ENCODE measurements around the gene GPR180. TPM values are rescaled to one million over a fixed set of nuclear protein-coding genes. Genes with fewer than 3 reads are reported as not detected.

Gene GPR180
- total and polyA plus RNA-seq, 2 experiments from 2014 or later = 3.7 to 9.5 TPM

DNA sequence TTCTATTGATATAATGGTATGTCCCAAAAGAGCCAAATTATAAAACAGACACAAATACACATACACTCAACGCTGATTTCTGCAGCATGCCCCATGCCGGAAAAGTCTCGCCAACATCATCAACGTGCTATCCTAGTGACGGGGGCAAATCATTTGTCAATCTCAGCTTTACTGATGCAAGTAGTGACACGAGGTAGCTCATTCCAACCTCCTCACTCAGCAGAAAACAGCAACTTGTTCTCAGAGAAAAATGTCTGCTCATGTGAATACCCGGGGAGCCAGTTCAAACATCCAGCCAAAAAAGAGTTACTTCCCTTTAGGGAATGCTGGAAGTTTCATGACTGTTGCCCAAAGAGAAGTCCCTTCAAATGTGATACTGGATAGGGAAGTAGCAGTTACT lies 64.4 kb downstream of the GPR180 start:
- no peak for ATAC-seq
- no peak overlapping the region for H3K4me3 ChIP-seq
- H3K4me3 Mint-ChIP-seq = no peak overlapping the region

More for the DNA sequence above, 64.4 kb downstream of the GPR180 start:
- Histone ChIP-seq H3F3A (replicated peaks; ENCODE audit: low read depth) (no peaks in the 10 kb centered on the region), H3K27me3 (ENCODE audit: insufficient read depth) (no peaks in the 10 kb centered on the region), H3K4me2 (no peak overlapping the region), H3K36me3 (ENCODE audit: insufficient read depth) (no peaks in the 10 kb centered on the region), H3K9me2 (ENCODE audit: insufficient read depth) (no peaks in the 10 kb centered on the region), H4K20me1 (replicated peaks; ENCODE audit: insufficient read depth) (no peaks in the 10 kb centered on the region), H3K79me2 (replicated peaks; ENCODE audit: insufficient read depth) (no peaks in the 10 kb centered on the region), H3K27ac (ENCODE audit: low read depth) (no peak overlapping the region), H2AFZ (no peak overlapping the region), H3K4me1 (ENCODE audit: insufficient read depth) (peaks cover 13% of the 10 kb centered on the region)
- TF ChIP-seq ZNF331 (CRISPR knock-in tag; IDR thresholded peaks at IDR 0.05; ENCODE audit: low read depth) (no peak), EZH2 (IDR thresholded peaks at IDR 0.05; ENCODE audit: low read depth, unreplicated experiment) (no peak), POLR2AphosphoS5 (IDR thresholded peaks at IDR 0.05; ENCODE audit: low read depth) (no peak), ZNF114 (CRISPR knock-in tag; IDR thresholded peaks at IDR 0.05) (no peak), NANOG (IDR thresholded peaks at IDR 0.05; ENCODE audit: borderline replicate concordance) (no peak), JUNB (IDR thresholded peaks at IDR 0.05; ENCODE audit: unreplicated experiment) (no peak), EZH2phosphoT487 (IDR thresholded peaks at IDR 0.05; ENCODE audit: unreplicated experiment) (no peak), CREB1 (CRISPR knock-in tag; IDR thresholded peaks at IDR 0.05; ENCODE audit: low read depth) (no peak), STAT1 (IDR thresholded peaks at IDR 0.05; ENCODE audit: unreplicated experiment) (no peak)
- TF ChIP-seq, protein P1, sequence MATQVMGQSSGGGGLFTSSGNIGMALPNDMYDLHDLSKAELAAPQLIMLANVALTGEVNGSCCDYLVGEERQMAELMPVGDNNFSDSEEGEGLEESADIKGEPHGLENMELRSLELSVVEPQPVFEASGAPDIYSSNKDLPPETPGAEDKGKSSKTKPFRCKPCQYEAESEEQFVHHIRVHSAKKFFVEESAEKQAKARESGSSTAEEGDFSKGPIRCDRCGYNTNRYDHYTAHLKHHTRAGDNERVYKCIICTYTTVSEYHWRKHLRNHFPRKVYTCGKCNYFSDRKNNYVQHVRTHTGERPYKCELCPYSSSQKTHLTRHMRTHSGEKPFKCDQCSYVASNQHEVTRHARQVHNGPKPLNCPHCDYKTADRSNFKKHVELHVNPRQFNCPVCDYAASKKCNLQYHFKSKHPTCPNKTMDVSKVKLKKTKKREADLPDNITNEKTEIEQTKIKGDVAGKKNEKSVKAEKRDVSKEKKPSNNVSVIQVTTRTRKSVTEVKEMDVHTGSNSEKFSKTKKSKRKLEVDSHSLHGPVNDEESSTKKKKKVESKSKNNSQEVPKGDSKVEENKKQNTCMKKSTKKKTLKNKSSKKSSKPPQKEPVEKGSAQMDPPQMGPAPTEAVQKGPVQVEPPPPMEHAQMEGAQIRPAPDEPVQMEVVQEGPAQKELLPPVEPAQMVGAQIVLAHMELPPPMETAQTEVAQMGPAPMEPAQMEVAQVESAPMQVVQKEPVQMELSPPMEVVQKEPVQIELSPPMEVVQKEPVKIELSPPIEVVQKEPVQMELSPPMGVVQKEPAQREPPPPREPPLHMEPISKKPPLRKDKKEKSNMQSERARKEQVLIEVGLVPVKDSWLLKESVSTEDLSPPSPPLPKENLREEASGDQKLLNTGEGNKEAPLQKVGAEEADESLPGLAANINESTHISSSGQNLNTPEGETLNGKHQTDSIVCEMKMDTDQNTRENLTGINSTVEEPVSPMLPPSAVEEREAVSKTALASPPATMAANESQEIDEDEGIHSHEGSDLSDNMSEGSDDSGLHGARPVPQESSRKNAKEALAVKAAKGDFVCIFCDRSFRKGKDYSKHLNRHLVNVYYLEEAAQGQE (IDR thresholded peaks at IDR 0.05; ENCODE audit: unreplicated experiment) = no peak
- TF ChIP-seq, protein P2, sequence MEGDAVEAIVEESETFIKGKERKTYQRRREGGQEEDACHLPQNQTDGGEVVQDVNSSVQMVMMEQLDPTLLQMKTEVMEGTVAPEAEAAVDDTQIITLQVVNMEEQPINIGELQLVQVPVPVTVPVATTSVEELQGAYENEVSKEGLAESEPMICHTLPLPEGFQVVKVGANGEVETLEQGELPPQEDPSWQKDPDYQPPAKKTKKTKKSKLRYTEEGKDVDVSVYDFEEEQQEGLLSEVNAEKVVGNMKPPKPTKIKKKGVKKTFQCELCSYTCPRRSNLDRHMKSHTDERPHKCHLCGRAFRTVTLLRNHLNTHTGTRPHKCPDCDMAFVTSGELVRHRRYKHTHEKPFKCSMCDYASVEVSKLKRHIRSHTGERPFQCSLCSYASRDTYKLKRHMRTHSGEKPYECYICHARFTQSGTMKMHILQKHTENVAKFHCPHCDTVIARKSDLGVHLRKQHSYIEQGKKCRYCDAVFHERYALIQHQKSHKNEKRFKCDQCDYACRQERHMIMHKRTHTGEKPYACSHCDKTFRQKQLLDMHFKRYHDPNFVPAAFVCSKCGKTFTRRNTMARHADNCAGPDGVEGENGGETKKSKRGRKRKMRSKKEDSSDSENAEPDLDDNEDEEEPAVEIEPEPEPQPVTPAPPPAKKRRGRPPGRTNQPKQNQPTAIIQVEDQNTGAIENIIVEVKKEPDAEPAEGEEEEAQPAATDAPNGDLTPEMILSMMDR (conservative IDR thresholded peaks at IDR 0.05; ENCODE audit: low read depth in 2 of 2) = no peak
- TF ChIP-seq, protein P3, sequence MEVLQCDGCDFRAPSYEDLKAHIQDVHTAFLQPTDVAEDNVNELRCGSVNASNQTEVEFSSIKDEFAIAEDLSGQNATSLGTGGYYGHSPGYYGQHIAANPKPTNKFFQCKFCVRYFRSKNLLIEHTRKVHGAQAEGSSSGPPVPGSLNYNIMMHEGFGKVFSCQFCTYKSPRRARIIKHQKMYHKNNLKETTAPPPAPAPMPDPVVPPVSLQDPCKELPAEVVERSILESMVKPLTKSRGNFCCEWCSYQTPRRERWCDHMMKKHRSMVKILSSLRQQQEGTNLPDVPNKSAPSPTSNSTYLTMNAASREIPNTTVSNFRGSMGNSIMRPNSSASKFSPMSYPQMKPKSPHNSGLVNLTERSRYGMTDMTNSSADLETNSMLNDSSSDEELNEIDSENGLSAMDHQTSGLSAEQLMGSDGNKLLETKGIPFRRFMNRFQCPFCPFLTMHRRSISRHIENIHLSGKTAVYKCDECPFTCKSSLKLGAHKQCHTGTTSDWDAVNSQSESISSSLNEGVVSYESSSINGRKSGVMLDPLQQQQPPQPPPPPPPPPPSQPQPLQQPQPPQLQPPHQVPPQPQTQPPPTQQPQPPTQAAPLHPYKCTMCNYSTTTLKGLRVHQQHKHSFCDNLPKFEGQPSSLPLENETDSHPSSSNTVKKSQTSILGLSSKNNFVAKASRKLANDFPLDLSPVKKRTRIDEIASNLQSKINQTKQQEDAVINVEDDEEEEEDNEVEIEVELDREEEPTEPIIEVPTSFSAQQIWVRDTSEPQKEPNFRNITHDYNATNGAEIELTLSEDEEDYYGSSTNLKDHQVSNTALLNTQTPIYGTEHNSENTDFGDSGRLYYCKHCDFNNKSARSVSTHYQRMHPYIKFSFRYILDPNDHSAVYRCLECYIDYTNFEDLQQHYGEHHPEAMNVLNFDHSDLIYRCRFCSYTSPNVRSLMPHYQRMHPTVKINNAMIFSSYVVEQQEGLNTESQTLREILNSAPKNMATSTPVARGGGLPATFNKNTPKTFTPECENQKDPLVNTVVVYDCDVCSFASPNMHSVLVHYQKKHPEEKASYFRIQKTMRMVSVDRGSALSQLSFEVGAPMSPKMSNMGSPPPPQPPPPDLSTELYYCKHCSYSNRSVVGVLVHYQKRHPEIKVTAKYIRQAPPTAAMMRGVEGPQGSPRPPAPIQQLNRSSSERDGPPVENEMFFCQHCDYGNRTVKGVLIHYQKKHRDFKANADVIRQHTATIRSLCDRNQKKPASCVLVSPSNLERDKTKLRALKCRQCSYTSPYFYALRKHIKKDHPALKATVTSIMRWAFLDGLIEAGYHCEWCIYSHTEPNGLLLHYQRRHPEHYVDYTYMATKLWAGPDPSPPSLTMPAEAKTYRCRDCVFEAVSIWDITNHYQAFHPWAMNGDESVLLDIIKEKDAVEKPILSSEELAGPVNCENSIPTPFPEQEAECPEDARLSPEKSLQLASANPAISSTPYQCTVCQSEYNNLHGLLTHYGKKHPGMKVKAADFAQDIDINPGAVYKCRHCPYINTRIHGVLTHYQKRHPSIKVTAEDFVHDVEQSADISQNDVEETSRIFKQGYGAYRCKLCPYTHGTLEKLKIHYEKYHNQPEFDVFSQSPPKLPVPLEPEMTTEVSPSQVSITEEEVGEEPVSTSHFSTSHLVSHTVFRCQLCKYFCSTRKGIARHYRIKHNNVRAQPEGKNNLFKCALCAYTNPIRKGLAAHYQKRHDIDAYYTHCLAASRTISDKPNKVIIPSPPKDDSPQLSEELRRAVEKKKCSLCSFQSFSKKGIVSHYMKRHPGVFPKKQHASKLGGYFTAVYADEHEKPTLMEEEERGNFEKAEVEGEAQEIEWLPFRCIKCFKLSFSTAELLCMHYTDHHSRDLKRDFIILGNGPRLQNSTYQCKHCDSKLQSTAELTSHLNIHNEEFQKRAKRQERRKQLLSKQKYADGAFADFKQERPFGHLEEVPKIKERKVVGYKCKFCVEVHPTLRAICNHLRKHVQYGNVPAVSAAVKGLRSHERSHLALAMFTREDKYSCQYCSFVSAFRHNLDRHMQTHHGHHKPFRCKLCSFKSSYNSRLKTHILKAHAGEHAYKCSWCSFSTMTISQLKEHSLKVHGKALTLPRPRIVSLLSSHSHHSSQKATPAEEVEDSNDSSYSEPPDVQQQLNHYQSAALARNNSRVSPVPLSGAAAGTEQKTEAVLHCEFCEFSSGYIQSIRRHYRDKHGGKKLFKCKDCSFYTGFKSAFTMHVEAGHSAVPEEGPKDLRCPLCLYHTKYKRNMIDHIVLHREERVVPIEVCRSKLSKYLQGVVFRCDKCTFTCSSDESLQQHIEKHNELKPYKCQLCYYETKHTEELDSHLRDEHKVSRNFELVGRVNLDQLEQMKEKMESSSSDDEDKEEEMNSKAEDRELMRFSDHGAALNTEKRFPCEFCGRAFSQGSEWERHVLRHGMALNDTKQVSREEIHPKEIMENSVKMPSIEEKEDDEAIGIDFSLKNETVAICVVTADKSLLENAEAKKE (CRISPR knock-in tag; IDR thresholded peaks at IDR 0.05) = no peak
- TF ChIP-seq, protein P4, sequence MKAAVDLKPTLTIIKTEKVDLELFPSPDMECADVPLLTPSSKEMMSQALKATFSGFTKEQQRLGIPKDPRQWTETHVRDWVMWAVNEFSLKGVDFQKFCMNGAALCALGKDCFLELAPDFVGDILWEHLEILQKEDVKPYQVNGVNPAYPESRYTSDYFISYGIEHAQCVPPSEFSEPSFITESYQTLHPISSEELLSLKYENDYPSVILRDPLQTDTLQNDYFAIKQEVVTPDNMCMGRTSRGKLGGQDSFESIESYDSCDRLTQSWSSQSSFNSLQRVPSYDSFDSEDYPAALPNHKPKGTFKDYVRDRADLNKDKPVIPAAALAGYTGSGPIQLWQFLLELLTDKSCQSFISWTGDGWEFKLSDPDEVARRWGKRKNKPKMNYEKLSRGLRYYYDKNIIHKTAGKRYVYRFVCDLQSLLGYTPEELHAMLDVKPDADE (IDR thresholded peaks at IDR 0.05) = no peak
- no peaks in the 10 kb centered on the region for H3K36me3 Mint-ChIP-seq (ENCODE audit: low read depth)
- no peaks in the 10 kb centered on the region for H3K9me3 Mint-ChIP-seq
- no peak overlapping the region for H3K27ac Mint-ChIP-seq
- H3K27me3 Mint-ChIP-seq (ENCODE audit: insufficient read depth, low read depth, poor library complexity) = peaks cover 6% of the 10 kb centered on the region
- DNase-seq (ENCODE audit: low spot score) = no peak
- H3K4me1 Mint-ChIP-seq = peaks cover 21% of the 10 kb centered on the region
